HG03064 (cell line): Measurements from ENCODE around the gene OR4A47.
"Not testable (repeated sequence)": the region's sequence is repeated elsewhere in the genome, so short reads cannot be mapped to it uniquely, and the experiment has no call there.

ENCODE experiments used
- ATAC-seq: cut with Tn5 transposase; IDR thresholded peaks from one replicate; pipeline ENCODE4 v1.9.1; 2021; ENCODE audit warnings: low read depth; ENCODE audit not compliant: unreplicated experiment

OR4A47 gene, protein sequence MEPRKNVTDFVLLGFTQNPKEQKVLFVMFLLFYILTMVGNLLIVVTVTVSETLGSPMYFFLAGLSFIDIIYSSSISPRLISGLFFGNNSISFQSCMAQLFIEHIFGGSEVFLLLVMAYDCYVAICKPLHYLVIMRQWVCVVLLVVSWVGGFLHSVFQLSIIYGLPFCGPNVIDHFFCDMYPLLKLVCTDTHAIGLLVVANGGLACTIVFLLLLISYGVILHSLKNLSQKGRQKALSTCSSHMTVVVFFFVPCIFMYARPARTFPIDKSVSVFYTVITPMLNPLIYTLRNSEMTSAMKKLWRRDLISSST

GRCh38 chr11:48488493-48488892 lies at the start of gene OR4A47:
Gene OR4A47 (plus strand): TSS chr11:48488793. CDS start chr11:48488793, 0 bp downstream.
- not testable (repeated sequence) for ATAC-seq

GRCh38 chr11:48455909-48456308 lies 32.7 kb upstream of the OR4A47 start:
- not testable (repeated sequence) for ATAC-seq

DNA sequence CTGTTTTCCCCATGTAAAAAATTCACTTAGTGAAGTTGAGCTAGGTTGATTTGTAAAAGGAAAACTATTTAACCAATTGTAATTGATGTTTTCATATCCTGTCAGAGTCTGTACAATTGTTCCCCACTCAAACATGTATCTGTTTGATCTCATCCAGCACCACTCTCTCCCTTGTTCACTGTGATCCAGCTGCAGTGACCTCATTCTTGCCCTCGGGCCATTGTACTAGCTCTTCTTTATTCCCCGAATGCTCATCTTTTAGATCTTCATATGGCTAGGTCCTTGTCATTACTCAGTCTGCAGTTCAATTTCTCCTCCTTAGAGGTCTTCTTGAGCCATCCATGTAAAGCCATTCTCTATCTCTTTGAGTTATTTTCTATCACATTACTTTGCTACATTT lies 14.6 kb upstream of the OR4A47 start:
- ATAC-seq = not testable (repeated sequence)

DNA sequence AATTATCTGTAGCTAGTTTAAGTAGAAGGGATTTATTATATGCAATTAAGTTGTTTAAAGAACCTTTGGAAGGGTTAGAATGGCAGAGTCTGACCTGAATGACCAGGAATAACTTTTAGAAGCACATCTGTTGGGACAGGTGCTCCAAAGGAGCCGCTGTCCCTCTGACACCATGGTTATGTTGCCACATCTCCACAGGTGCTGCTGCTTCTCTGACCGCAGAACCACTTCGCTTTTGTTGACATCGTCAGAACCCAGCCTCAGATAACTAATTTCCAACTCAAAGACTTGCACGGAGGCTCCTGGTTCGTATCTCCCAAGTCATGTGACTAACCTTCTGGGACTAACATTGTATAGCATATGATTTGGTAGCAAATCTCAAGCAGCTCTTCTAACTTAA lies 13.9 kb upstream of the OR4A47 start:
- not testable (repeated sequence) for ATAC-seq

DNA sequence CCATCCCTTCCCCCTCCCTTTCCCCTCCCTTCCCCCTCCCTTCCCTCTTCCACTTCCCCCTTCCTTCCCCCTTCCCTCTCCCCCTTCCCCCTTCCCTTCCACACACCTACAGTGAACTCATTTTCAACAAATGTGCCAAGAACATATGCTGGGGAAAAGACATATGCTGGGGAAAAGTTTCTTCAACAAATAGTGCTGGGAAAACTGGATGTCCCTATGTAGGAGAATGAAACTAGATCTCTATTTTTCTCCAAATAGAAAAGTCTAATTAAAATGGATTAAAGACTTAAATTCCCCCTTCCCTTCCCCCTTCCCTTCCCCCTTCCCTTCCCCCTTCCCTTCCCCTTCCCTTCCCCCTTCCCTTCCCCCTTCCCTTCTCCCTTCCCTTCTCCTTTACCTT lies 17.6 kb downstream of the OR4A47 start:
- not testable (repeated sequence) for ATAC-seq

DNA sequence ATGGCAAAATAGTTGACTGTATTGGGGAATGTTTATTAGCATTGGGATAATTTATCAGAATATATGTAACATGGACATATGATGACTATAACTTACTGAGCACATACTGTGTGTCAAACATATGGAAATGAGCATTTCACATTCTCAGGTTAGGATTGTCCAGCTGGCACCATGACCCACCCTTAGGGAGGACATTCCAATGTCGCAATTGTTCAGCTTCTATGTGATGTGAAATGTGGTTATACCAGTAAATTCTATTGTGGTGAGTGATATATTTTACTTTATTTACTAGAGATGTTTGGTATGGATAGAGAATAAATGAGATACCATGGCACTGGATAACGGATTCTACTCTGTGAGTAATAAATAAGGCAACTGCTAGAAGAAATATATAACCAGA lies 50.4 kb downstream of the OR4A47 start:
- no peak for ATAC-seq
